Heart right ventricle (tissue), 16 donors: ENCODE results near the gene LRCH1. TPM values are rescaled to one million over a fixed set of nuclear protein-coding genes. Genes with fewer than 3 reads are reported as not detected.
"Not testable (repeated sequence)": the region's sequence is repeated elsewhere in the genome, so short reads cannot be mapped to it uniquely, and the experiment has no call there.

ENCODE experiments used
- ATAC-seq, 8 donors: fragments of 200-7000 bp; cut with Tn5 transposase; one replicate each; pipeline ENCODE4 v1.9.1; 2020; ENCODE audit warnings: mild to moderate bottlenecking in 8 of 8, moderate library complexity in 8 of 8, moderate number of reproducible peaks in 1 of 8
- DNase-seq, 2 donors: peaks; one replicate each; pipeline ENCODE4 v3.0.0-alpha.2; 2020
- H3K27ac ChIP-seq, 10 donors: fragments of 200-600 bp; sonication (generic) in 2 of 10; one replicate each; pipeline versions ENCODE4 v1.5.0 to v1.8.0; 2020 to 2022; ENCODE audit warnings: mild to moderate bottlenecking in 3 of 10
- H3K27me3 ChIP-seq, 7 donors: fragments of 200-600 bp; one replicate each; pipeline ENCODE4 v1.8.0; 2021 to 2022; ENCODE audit warnings: mild to moderate bottlenecking in 2 of 7
- H3K36me3 ChIP-seq, 9 donors: fragments of 200-600 bp; sonication (generic) in 1 of 9; one replicate each; pipeline versions ENCODE4 v1.5.0 to v1.8.0; 2020 to 2022; ENCODE audit warnings: mild to moderate bottlenecking in 2 of 9
- H3K4me1 ChIP-seq, 9 donors: fragments of 200-600 bp; sonication (generic) in 1 of 9; one replicate each; pipeline versions ENCODE4 v1.5.0 to v1.8.0; 2020 to 2022; ENCODE audit warnings: mild to moderate bottlenecking in 4 of 9
- H3K4me3 ChIP-seq, 10 donors: fragments of 200-600 bp; sonication (generic) in 2 of 10; one replicate each; pipeline versions ENCODE4 v1.5.0 to v1.8.0; 2020 to 2022; ENCODE audit warnings: mild to moderate bottlenecking in 7 of 10, moderate library complexity in 2 of 10
- H3K9me3 ChIP-seq, 11 donors: fragments of 200-600 bp in 10 of 11; sonication (generic) in 2 of 11; one replicate each; pipeline versions ENCODE4 v1.5.0 to v1.8.0; 2013 to 2022; ENCODE audit warnings: mild to moderate bottlenecking in 2 of 11, control low read depth in 1 of 11, moderate library complexity in 1 of 11
- WGBS, 2 donors: extraction: QIAGEN DNeasy Blood & Tissue Kit; methylation state at CpG; one replicate each; pipeline ENCODE4 v1.1.7; 2013; ENCODE audit warnings: inconsistent platforms in 1 of 2; 5-methylcytosine and 5-hydroxymethylcytosine counted together
- intact Hi-C, 10 donors: fragments of 100-400 bp; cut with DNase I; formaldehyde crosslinking; loops; one replicate each; pipeline versions ENCODE4 v1.11.1 to v1.14.2; 2022
- polyA plus RNA-seq, 2 donors: library from polyadenylated mRNA; stranded (reverse); fragments of 200-250 nt; gene quantifications; one replicate each; pipeline ENCODE4 v1.2.3, GENCODE V29; 2013
- total RNA-seq, 10 donors: library from RNA; stranded (reverse); fragmentation: NEBNext Ultra II Directional in 3 of 10; extraction: Animal tissue kit (Norgen Biotek cat#: 25700) in 3 of 10; gene quantifications; one replicate each; pipeline versions ENCODE4 v1.2.1 to v1.2.4, GENCODE V29; 2021 to 2023
- TF ChIP-seq, protein P1 (sequence below), 9 donors: fragments of 200-600 bp; sonication (generic) in 2 of 9; IDR thresholded peaks; one replicate each; pipeline versions ENCODE4 v1.5.0 to v1.8.0; 2021 to 2022; ENCODE audit warnings: antibody characterized with exemption in 9 of 9, mild to moderate bottlenecking in 5 of 9, moderate library complexity in 1 of 9
- donor health status: Arrhythmogenic right ventricular cardiomyopathy.
- donor health status: ischemic (EF 13 %, LVEDD 7.1; RV severe dilation, severe dysfunction).
- donor health status: healthy with polysubstance abuse.
- donor health status: DM: no; HTN: yes; CAD: no.
- donor health status: DM: no; HTN: no; CAD: no.
- donor health status: ischemic (EF 25% LVEDD 6.9; RV normal size, moderate dysfunction).
- donor health status: ischemic (EF 25% LVEDD 5.7; RV mildly dilated, moderate dysfunction).
- donor health status: healthy.
- donor health status: DM: yes; HTN: yes; CAD: no.
- donor health status: Ischemic cardiomyopathy.
- donor health status: ischemic (EF 35%, LVEDD 5.7; RV mildly dilated, moderate dysfunction).
- donor health status: nonischemic (EF 11% LVEDD 7.7; RV severe dilation, severe dysfunction).
- donor health status: DM: yes; HTN: yes; CAD: no.
- donor health status: PGD.
- donor health status: ischemic (EF 29% LVEDD 5.4; RV normal size, mild dysfunction).
- donor health status: nonischemic (EF 23%, LVEDD 6.1; RV moderate dilation, normal function).

LRCH1 gene
- total and polyA plus RNA-seq, 12 donors = 4.1 to 20.3 (median 13.1) TPM

DNA sequence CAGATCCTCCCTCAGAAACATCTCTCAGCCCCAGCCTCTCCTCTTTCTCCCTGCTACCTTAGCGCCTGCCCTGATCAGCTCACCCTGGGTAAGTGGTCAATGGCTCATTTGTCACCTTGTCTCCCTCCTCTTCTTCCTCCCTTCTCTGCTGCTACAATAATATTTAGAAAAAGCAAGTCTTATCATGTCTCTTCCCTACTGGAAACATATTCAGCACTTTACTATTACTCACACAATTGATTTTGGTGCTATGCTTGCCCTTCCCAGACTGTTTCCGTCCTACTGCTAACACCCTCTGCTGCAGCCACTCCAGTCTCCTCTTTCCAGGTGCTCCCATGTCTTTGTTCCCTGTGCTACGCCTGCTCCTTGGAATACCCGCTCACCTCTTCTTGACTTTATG lies 208.2 kb downstream of the LRCH1 start:
- DNase-seq = no peak
- WGBS, 2 donors = 90 to 93% methylated on average over 4 of the region's 4 CpGs
- TF ChIP-seq, protein P1, sequence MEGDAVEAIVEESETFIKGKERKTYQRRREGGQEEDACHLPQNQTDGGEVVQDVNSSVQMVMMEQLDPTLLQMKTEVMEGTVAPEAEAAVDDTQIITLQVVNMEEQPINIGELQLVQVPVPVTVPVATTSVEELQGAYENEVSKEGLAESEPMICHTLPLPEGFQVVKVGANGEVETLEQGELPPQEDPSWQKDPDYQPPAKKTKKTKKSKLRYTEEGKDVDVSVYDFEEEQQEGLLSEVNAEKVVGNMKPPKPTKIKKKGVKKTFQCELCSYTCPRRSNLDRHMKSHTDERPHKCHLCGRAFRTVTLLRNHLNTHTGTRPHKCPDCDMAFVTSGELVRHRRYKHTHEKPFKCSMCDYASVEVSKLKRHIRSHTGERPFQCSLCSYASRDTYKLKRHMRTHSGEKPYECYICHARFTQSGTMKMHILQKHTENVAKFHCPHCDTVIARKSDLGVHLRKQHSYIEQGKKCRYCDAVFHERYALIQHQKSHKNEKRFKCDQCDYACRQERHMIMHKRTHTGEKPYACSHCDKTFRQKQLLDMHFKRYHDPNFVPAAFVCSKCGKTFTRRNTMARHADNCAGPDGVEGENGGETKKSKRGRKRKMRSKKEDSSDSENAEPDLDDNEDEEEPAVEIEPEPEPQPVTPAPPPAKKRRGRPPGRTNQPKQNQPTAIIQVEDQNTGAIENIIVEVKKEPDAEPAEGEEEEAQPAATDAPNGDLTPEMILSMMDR (IDR thresholded peaks at IDR 0.05) = no peak
- no peaks in the 10 kb centered on the region for H3K9me3 ChIP-seq
- no peak for ATAC-seq
- intact Hi-C loops = no loop called here
- H3K4me3 ChIP-seq = no peak overlapping the region
- H3K27ac ChIP-seq = no peak overlapping the region
- H3K36me3 ChIP-seq = no peaks in the 10 kb centered on the region
- H3K4me1 ChIP-seq = peaks cover 0 to 29% (median 4%) of the 10 kb centered on the region in 9 donors
- H3K27me3 ChIP-seq = no peaks in the 10 kb centered on the region

DNA sequence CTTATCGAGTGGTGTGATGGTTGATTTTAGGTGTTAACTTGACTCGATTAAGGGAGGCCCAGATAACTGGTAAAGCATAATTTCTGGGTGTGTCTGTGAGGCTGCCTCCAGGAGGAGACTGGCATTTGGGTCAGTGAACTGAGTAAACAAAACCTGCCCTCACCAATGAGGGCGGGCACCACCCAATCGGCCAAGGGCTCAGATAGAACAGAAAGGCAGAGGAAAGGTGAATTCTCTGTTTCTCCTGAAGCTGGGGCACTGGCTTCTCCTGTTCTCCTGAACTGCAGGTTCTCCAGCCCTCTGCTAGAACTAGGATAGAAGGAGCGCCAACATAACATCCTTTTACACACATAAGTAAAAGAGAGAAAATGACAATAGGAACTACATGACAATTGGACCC lies 208.9 kb downstream of the LRCH1 start:
- Histone ChIP-seq H3K27me3 (no peaks in the 10 kb centered on the region), H3K9me3 (no peaks in the 10 kb centered on the region), H3K4me3 (no peak overlapping the region), H3K4me1 (peaks cover 0 to 25% (median 2%) of the 10 kb centered on the region in 9 donors), H3K36me3 (no peaks in the 10 kb centered on the region), H3K27ac (no peak overlapping the region)
- ATAC-seq (no peak), DNase-seq (no peak)
- intact Hi-C loops = no loop called here
- WGBS, 2 donors = 81 to 88% methylated on average over 5 of the region's 5 CpGs
- TF ChIP-seq, protein P1 (IDR thresholded peaks at IDR 0.05) = no peak

DNA sequence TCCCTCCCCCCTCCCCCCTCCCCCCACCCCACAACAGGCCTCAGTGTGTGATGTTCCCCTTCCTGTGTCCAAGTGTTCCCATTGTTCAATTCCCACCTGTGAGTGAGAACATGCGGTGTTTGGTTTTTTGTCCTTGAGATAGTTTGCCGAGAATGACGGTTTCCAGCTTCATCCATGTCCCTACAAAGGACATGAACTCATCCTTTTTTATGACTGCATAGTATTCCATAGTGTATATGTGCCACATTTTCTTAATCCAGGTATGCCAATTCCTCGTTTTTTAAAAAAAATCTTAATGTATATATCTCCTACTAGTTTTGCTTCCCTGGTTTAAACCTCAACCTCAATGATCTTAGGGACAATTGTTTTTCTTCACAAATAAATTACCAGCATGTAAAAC lies 217.0 kb downstream of the LRCH1 start:
- H3K9me3 ChIP-seq, H3K27ac ChIP-seq, H3K27me3 ChIP-seq, DNase-seq, H3K4me3 ChIP-seq, intact Hi-C loops, ATAC-seq: not testable (repeated sequence)
- Histone ChIP-seq H3K36me3 (peaks cover 0 to 61% (median 34%) of the 10 kb centered on the region in 9 donors), H3K4me1 (peaks cover 0 to 15% (median 0%) of the 10 kb centered on the region in 9 donors)
- 99 to 100% methylated on average over 4 of the region's 4 CpGs for WGBS, 2 donors

DNA sequence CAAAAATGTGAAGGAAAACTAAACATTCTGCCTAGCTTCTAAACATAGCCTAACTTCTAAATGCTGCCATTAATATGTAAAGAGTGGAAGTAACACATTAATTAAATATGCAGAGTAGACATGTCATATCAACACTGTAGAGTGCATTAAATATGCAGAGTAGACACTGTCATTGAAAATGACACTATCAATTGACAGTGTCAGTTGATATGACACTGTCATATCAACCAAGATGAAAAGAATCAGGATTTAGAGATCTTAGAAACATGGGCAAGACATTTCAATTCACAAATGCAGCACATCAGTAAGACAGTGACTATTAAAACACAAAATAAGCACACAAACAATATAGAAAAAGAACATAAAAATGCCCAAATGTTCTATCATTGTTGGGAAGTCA lies 218.7 kb downstream of the LRCH1 start:
- TF ChIP-seq, protein P1 (IDR thresholded peaks at IDR 0.05) = no peak
- ATAC-seq (no peak), DNase-seq (no peak)
- Histone ChIP-seq H3K27ac (no peak overlapping the region), H3K9me3 (peaks cover 0 to 6% (median 0%) of the 10 kb centered on the region in 11 donors), H3K27me3 (no peaks in the 10 kb centered on the region), H3K36me3 (peaks cover 0 to 79% (median 34%) of the 10 kb centered on the region in 9 donors), H3K4me1 (peaks cover 0 to 21% (median 0%) of the 10 kb centered on the region in 9 donors), H3K4me3 (no peak overlapping the region)
- intact Hi-C loops = no loop called here

DNA sequence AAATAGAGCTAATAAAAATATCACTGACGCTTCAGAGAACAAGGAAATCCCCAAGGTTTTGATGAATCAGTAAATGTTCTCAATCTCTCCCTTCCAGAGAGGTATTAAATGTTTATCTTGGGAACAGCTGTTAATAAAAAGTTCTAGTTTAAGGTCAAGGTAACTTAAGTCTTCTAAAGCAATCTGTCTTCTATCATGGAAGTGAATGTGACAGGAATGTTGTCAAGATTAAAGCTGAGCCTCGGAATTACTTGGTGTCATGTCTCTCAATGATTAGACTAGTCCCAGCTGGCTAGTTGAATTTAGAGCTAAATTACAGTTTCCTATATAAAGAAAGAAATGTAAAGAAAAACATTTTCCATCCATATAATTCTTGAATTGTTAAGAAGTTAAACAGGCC lies 220.6 kb downstream of the LRCH1 start:
- intact Hi-C loops = no loop called here
- Histone ChIP-seq H3K4me1 (peaks cover 0 to 21% (median 0%) of the 10 kb centered on the region in 9 donors), H3K27me3 (no peaks in the 10 kb centered on the region), H3K27ac (no peak overlapping the region), H3K9me3 (peaks cover 0 to 6% (median 0%) of the 10 kb centered on the region in 11 donors), H3K36me3 (peaks cover 0 to 96% (median 52%) of the 10 kb centered on the region in 9 donors), H3K4me3 (no peak overlapping the region)
- DNase-seq = no peak
- TF ChIP-seq, protein P1 (IDR thresholded peaks at IDR 0.05) = no peak
- no peak for ATAC-seq
- 51 to 52% methylated on average over 2 of the region's 2 CpGs for WGBS, 2 donors
